ENCODE results near the gene LIN9.

The LIN9 gene

GRCh38 chr1:226310245-226310540, 1.2 kb upstream of the LIN9 start:
- Histone ChIP-seq H3K4me2 (ENCODE audit: low read depth, low read length, poor library complexity, severe bottlenecking) (peak overlapping the region; percentile 95), H3K27me3 (ENCODE audit: low read length) (no peaks in the 10 kb centered on the region), H4K20me1 (ENCODE audit: low read depth, low read length) (no peaks in the 10 kb centered on the region), H3K9me2 (replicated peaks; ENCODE audit: insufficient read depth, low read length) (no peaks in the 10 kb centered on the region), H2AFZ (ENCODE audit: low read depth, low read length, severe bottlenecking) (no peak overlapping the region), H3K9ac (ENCODE audit: low read length) (0 out of 2 replicates have a peak overlapping the region, but pooled peaks have one; percentile 100), H3K36me3 (ENCODE audit: low read length) (no peaks in the 10 kb centered on the region), H3F3A (ENCODE audit: insufficient read depth) (peaks cover 16% of the 10 kb centered on the region; the same call in 1 of the 2 replicates), H3K9me3 (ENCODE audit: insufficient read depth, low read length) (no peaks in the 10 kb centered on the region), H3K27ac (ENCODE audit: low read depth, low read length) (no peak overlapping the region), H3K4me3 (ENCODE audit: insufficient read depth, low read length, poor library complexity, severe bottlenecking) (no peak overlapping the region), H3K79me2 (ENCODE audit: insufficient read depth, low read length) (peaks cover 38% of the 10 kb centered on the region)
- no peak for TF ChIP-seq CTCF (IDR thresholded peaks at IDR 0.05; ENCODE audit: insufficient read depth, low read length, poor library complexity, severe bottlenecking)
- TF ChIP-seq EZH2phosphoT487 (conservative IDR thresholded peaks at IDR 0.05; ENCODE audit: low read length) = no peak

GRCh38 chr1:226309398-226310244, 657 bp upstream of the LIN9 start:
- TF ChIP-seq EZH2phosphoT487 (conservative IDR thresholded peaks at IDR 0.05; ENCODE audit: low read length) (no peak), CTCF (IDR thresholded peaks at IDR 0.05; ENCODE audit: insufficient read depth, low read length, poor library complexity, severe bottlenecking) (no peak)
- Histone ChIP-seq H3K79me2 (ENCODE audit: insufficient read depth, low read length) (peaks cover 44% of the 10 kb centered on the region), H3F3A (ENCODE audit: insufficient read depth) (peaks cover 16% of the 10 kb centered on the region; the same call in 1 of the 2 replicates)

GRCh38 chr1:226308166-226308722, 720 bp downstream of the LIN9 start:
- H3F3A ChIP-seq (ENCODE audit: insufficient read depth) = peaks cover 16% of the 10 kb centered on the region; the same call in 1 of the 2 replicates
- peaks cover 57% of the 10 kb centered on the region for H3K79me2 ChIP-seq (ENCODE audit: insufficient read depth, low read length)
- peak overlapping the region; percentile 95 for H2AFZ ChIP-seq (ENCODE audit: low read depth, low read length, severe bottlenecking)
- no peaks in the 10 kb centered on the region for H3K36me3 ChIP-seq (ENCODE audit: low read length)
- no peaks in the 10 kb centered on the region for H3K27me3 ChIP-seq (ENCODE audit: low read length)
- H3K27ac ChIP-seq (ENCODE audit: low read depth, low read length) = peak overlapping the region; percentile 80
- H3K9ac ChIP-seq (ENCODE audit: low read length) = peak overlapping the region; percentile 100
- H3K9me3 ChIP-seq (ENCODE audit: insufficient read depth, low read length) = no peaks in the 10 kb centered on the region
- peak overlapping the region; percentile 95 for H3K4me2 ChIP-seq (ENCODE audit: low read depth, low read length, poor library complexity, severe bottlenecking)
- no peak for TF ChIP-seq CTCF (IDR thresholded peaks at IDR 0.05; ENCODE audit: insufficient read depth, low read length, poor library complexity, severe bottlenecking)
- no peak for TF ChIP-seq EZH2phosphoT487 (conservative IDR thresholded peaks at IDR 0.05; ENCODE audit: low read length)
- no peaks in the 10 kb centered on the region for H3K9me2 ChIP-seq (replicated peaks; ENCODE audit: insufficient read depth, low read length)
- H4K20me1 ChIP-seq (ENCODE audit: low read depth, low read length) = no peaks in the 10 kb centered on the region
- H3K4me3 ChIP-seq (ENCODE audit: insufficient read depth, low read length, poor library complexity, severe bottlenecking) = peak overlapping the region; percentile 96

More at GRCh38 chr1:226309398-226310244, 657 bp upstream of the LIN9 start:
- peak overlapping the region; percentile 94 for H2AFZ ChIP-seq (ENCODE audit: low read depth, low read length, severe bottlenecking)
- peak overlapping the region; percentile 43 for H3K27ac ChIP-seq (ENCODE audit: low read depth, low read length)
- H3K9me3 ChIP-seq (ENCODE audit: insufficient read depth, low read length) = no peaks in the 10 kb centered on the region
- peak overlapping the region; percentile 100 for H3K9ac ChIP-seq (ENCODE audit: low read length)
- H3K9me2 ChIP-seq (replicated peaks; ENCODE audit: insufficient read depth, low read length) = no peaks in the 10 kb centered on the region
- no peaks in the 10 kb centered on the region for H4K20me1 ChIP-seq (ENCODE audit: low read depth, low read length)
- no peaks in the 10 kb centered on the region for H3K27me3 ChIP-seq (ENCODE audit: low read length)
- H3K4me2 ChIP-seq (ENCODE audit: low read depth, low read length, poor library complexity, severe bottlenecking) = peak overlapping the region; percentile 95
- no peaks in the 10 kb centered on the region for H3K36me3 ChIP-seq (ENCODE audit: low read length)
- peak overlapping the region; percentile 96 for H3K4me3 ChIP-seq (ENCODE audit: insufficient read depth, low read length, poor library complexity, severe bottlenecking)

Measured in SU-DHL-6 (cell line).